C4-2B (cell line): ENCODE measurements around the gene SEPTIN12.

ENCODE experiments used
- CTCF ChIP-seq: fragments of 450-650 bp; conservative IDR thresholded peaks from 2 replicates; pipeline ENCODE4 v1.5.1; 2017; ENCODE audit warnings: mild to moderate bottlenecking
- ZFX ChIP-seq: fragments of 450-650 bp; IDR thresholded peaks from 2 replicates; pipeline ENCODE4 v1.6.1; 2017

GRCh38 chr16:4747906-4748681, 40.1 kb downstream of the SEPTIN12 start:
- TF ChIP-seq CTCF (no peak), ZFX (no peak)
